GM23248 (cell line): ENCODE data around the gene TSPYL6.

Source experiments
- EZH2 ChIP-seq: fragments of 200-600 bp; sonication (generic); IDR thresholded peaks from 2 replicates; pipeline ENCODE4 v1.6.1; 2018; ENCODE audit warnings: antibody characterized with exemption, mild to moderate bottlenecking; ENCODE audit not compliant: insufficient read depth, poor library complexity, severe bottlenecking
- EZH2phosphoT487 ChIP-seq: fragments of 200-600 bp; sonication (generic); IDR thresholded peaks from 2 replicates; pipeline ENCODE4 v1.6.1; 2018; ENCODE audit warnings: antibody characterized with exemption, moderate library complexity, mild to moderate bottlenecking, low read depth; ENCODE audit not compliant: insufficient read depth

DNA sequence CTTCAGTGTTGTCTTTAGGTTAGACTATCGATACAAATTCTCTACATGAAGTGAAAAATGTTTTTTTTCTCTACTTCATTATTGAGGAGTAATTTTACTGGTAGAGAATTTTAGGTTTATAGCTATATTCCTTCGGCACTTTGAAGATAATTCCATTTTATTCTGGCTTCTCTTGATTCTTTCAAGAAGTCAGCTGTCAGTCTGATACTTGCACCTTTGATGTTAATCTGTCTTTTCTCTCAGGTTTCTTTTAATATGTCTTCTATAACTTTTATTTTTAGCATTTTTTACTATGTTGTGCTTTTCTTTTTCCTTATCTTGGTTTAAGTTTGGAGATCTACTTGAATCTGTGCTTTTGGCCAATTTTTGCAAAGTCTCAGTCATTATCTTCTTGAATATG is 18.6 kb downstream of the TSPYL6 start:
- TF ChIP-seq EZH2 (no peak), EZH2phosphoT487 (no peak)
